Lower leg skin (tissue), 3 donors: ENCODE data around the gene TPT1.

Experiments
- POLR2A ChIP-seq, 2 donors: fragments of 450-650 bp; IDR thresholded peaks; one replicate each; pipeline ENCODE4 v1.6.1; 2016 to 2017; ENCODE audit warnings: antibody characterized with exemption in 2 of 2, mild to moderate bottlenecking in 1 of 2, moderate library complexity in 1 of 2
- TF ChIP-seq, protein P1 (sequence below), 3 donors: fragments of 450-650 bp; IDR thresholded peaks; one replicate each; pipeline ENCODE4 v1.5.1; 2016; ENCODE audit warnings: antibody characterized with exemption in 3 of 3, mild to moderate bottlenecking in 3 of 3, moderate library complexity in 2 of 3

DNA sequence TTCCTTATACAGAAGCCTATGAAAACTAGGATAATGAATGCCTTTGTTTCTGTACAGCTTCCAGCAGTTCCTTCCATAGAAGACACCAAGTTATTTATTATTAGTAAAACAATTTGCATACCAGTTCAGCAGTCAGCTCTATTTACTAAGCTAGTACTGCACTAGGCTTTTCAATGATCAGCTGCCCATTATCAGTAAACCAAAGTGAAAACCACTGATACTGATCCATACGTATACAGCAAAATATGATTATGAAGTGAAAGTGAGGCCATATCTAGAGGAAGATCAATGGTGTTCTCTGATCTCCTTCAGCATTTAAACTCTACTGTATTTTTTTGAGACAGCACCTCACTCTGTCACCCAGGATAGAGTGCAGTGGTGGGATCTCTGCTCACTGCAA is 3.2 kb downstream of the TPT1 start:
- no peak for TF ChIP-seq POLR2A (IDR thresholded peaks at IDR 0.05)
- TF ChIP-seq, protein P1, sequence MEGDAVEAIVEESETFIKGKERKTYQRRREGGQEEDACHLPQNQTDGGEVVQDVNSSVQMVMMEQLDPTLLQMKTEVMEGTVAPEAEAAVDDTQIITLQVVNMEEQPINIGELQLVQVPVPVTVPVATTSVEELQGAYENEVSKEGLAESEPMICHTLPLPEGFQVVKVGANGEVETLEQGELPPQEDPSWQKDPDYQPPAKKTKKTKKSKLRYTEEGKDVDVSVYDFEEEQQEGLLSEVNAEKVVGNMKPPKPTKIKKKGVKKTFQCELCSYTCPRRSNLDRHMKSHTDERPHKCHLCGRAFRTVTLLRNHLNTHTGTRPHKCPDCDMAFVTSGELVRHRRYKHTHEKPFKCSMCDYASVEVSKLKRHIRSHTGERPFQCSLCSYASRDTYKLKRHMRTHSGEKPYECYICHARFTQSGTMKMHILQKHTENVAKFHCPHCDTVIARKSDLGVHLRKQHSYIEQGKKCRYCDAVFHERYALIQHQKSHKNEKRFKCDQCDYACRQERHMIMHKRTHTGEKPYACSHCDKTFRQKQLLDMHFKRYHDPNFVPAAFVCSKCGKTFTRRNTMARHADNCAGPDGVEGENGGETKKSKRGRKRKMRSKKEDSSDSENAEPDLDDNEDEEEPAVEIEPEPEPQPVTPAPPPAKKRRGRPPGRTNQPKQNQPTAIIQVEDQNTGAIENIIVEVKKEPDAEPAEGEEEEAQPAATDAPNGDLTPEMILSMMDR (IDR thresholded peaks at IDR 0.05), result no peak
